HG03103 (cell line): ENCODE results near the gene SMAD1.
A peak's percentile ranks its signal among the peaks of the same experiment; 100 is the strongest.
"Not testable (repeated sequence)": the region's sequence is repeated elsewhere in the genome, so short reads cannot be mapped to it uniquely, and the experiment has no call there.

ENCODE experiments used
- ATAC-seq: cut with Tn5 transposase; IDR thresholded peaks from one replicate; pipeline ENCODE4 v1.9.1; 2021; ENCODE audit warnings: low read depth; ENCODE audit not compliant: unreplicated experiment

SMAD1 gene

GRCh38 chr4:145553375-145553774 is 71.7 kb downstream of the SMAD1 start:
- no peak for ATAC-seq

- ATAC-seq, result no peak
Measured at GRCh38 chr4:145554691-145555090, 73.0 kb downstream of the SMAD1 start.

DNA sequence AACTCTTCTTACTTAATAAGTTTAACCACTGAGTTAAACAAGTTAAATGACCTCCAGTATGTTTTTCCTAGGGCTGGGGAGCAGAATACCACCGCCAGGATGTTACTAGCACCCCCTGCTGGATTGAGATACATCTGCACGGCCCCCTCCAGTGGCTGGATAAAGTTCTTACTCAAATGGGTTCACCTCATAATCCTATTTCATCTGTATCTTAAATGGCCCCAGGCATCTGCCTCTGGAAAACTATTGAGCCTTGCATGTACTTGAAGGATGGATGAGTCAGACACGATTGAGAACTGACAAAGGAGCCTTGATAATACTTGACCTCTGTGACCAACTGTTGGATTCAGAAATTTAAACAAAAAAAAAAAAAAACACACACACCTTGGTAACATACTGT is 76.1 kb downstream of the SMAD1 start:
- ATAC-seq, result peak; percentile 85

GRCh38 chr4:145563293-145563985 is 81.8 kb downstream of the SMAD1 start:
- no peak for ATAC-seq

- no peak for ATAC-seq
Measured at GRCh38 chr4:145564540-145564939, 82.9 kb downstream of the SMAD1 start.

GRCh38 chr4:145565328-145565727 is 83.7 kb downstream of the SMAD1 start:
- ATAC-seq, result no peak

- no peak for ATAC-seq
Measured at GRCh38 chr4:145566086-145566708, 84.5 kb downstream of the SMAD1 start.

DNA sequence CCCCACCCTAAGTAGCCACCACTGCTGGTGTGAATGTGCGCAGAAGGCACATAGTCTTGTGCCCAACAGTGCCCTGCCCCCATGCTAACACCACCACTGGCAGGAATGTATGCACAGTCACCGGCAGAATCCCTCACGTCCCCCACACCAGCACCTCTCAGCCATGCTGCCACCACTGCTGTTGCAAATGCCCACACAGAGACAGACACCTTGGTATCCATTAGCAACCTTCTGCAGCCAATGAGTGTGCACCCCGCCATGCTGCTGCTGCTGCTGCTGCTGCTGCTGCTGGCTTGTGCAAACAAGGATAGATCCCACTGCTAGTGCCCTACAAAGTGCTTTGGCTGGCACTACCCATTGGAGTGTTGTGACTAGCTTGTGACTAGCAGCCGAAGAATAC is 85.1 kb downstream of the SMAD1 start:
- ATAC-seq, result no peak

DNA sequence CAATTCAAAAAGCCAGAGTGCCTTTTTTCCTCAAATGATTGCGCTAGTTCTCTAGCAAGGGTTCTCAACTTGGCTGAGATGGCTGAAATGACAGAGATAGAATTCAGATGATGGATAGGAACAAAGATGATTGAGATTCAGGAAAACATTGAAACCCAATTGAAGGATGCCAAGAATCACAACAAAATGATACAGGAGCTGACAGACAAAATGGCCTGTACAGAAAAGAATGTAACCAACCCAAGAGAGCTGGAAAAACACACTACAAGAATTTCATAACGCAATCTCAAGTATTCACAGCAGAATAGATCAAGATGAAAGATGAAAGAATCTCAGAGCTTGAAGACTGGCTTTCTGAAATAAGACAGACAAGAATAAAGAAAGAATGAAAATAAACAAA is 85.9 kb downstream of the SMAD1 start:
- ATAC-seq, result no peak

DNA sequence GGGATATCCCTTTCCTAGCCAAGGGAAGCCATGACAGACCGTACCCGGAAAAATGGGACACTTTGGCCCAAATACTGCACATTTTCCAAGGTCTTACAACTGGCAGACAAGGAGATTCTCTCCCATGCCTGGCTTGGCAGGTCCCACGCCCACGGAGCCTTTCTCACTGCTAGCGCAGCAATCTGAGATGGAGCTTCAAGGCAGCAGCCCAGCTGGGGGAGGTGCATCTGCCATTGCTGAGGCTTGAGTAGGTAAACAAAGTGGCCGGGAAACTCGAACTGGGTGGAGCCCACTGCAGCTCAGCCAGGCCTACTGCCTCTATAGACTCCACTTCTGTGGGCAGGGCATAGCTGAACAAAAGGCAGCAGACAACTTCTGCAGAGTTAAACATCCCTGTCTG is 92.9 kb downstream of the SMAD1 start:
- not testable (repeated sequence) for ATAC-seq

- ATAC-seq, result no peak
Measured at GRCh38 chr4:145580906-145581305, 99.3 kb downstream of the SMAD1 start.

- ATAC-seq, result no peak
Measured at GRCh38 chr4:145583191-145584055, 101.8 kb downstream of the SMAD1 start.

- no peak for ATAC-seq
Measured at GRCh38 chr4:145587088-145587754, 105.6 kb downstream of the SMAD1 start.

- ATAC-seq, result not testable (repeated sequence)
Measured at GRCh38 chr4:145589381-145589780, 107.7 kb downstream of the SMAD1 start.

- no peak for ATAC-seq
Measured at GRCh38 chr4:145589916-145590702, 108.5 kb downstream of the SMAD1 start.

DNA sequence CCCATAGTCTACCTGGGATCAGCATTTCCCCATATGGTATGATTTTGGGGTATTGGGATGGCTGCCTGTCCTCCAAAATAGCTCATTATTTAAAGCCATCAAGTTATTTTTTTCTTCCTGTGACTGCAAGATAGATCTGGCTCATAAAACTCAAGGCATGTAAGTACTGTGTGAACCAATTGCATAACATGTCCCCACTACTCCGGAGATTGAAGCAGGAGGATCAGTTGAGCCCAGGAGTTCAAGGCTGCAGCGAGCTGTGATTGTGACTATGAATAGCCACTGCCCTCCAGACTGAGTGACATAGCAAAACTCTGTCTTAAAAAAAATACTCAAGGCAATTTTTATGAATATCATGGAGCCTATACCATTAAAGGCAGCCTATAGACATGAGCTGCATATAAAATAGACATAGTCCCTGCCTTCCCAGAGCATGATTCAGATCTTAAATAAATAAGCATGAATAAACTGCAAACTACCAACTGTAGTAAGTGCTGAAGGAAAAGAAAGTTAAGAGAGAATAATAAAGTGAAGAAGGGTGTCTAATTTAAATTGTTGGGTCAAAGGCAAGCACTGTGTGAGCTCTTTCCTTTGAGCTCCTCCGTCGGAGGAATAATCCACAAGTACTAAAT is 120.6 kb downstream of the SMAD1 start:
- no peak for ATAC-seq

- no peak for ATAC-seq
Measured at GRCh38 chr4:145605941-145606340, 124.3 kb downstream of the SMAD1 start.
